ENCODE results near the gene PRR19.

DNA sequence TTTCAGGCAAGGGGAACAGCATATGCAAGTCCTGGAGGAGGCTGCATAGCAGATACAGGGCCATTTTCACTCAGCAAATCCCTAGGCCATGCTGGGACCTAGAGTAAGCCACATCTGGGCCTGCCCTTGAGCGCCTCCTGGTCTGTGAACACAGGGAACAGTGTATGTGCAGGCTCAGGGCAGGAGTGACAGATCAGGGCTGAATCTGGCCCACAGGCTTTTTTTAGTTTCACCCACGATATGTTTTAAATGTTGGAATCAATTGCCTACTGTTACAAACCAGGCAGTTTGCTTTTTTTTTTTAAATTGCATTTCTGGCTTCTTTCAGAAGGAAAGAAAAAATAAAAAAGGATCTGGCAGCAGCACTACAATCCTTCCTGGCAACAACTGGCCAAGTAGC lies 9.7 kb downstream of the PRR19 start:
- no peak for TF ChIP-seq EZH2phosphoT487 (IDR thresholded peaks at IDR 0.05; ENCODE audit: borderline replicate concordance)
- no peak for TF ChIP-seq CEBPB (IDR thresholded peaks at IDR 0.05; ENCODE audit: low read depth)
- TF ChIP-seq CTCF (IDR thresholded peaks at IDR 0.05 in 2 of 3, conservative IDR thresholded peaks at IDR 0.05 in 1 of 3; ENCODE audit: borderline replicate concordance in 1 of 3, insufficient read depth in 1 of 3, low read depth in 2 of 3, low read length in 2 of 3) = peak in 2 of 3 experiments; percentile 40 to 41; a peak in 3 of 6 replicates
- no peak for TF ChIP-seq EZH2 (IDR thresholded peaks at IDR 0.05)
- no peak for TF ChIP-seq POLR2A (IDR thresholded peaks at IDR 0.05; ENCODE audit: borderline replicate concordance, extremely low read depth, insufficient read depth, insufficient read length)
- TF ChIP-seq JUND (IDR thresholded peaks at IDR 0.05) = no peak
- no peak for TF ChIP-seq TCF7L2 (IDR thresholded peaks at IDR 0.05; ENCODE audit: borderline replicate concordance, extremely low read depth, insufficient read depth, insufficient read length)
- TF ChIP-seq POLR2AphosphoS5 (IDR thresholded peaks at IDR 0.05; ENCODE audit: low read depth, low read length) = no peak
- TF ChIP-seq, protein P1, sequence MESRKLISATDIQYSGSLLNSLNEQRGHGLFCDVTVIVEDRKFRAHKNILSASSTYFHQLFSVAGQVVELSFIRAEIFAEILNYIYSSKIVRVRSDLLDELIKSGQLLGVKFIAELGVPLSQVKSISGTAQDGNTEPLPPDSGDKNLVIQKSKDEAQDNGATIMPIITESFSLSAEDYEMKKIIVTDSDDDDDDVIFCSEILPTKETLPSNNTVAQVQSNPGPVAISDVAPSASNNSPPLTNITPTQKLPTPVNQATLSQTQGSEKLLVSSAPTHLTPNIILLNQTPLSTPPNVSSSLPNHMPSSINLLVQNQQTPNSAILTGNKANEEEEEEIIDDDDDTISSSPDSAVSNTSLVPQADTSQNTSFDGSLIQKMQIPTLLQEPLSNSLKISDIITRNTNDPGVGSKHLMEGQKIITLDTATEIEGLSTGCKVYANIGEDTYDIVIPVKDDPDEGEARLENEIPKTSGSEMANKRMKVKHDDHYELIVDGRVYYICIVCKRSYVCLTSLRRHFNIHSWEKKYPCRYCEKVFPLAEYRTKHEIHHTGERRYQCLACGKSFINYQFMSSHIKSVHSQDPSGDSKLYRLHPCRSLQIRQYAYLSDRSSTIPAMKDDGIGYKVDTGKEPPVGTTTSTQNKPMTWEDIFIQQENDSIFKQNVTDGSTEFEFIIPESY (IDR thresholded peaks at IDR 0.05; ENCODE audit: extremely low read depth, insufficient replicate concordance, low read length) = no peak
- no peak for TF ChIP-seq ZNF274 (IDR thresholded peaks at IDR 0.05; ENCODE audit: low read depth, low read length)
- TF ChIP-seq ELF1 (IDR thresholded peaks at IDR 0.05; ENCODE audit: borderline replicate concordance, low read depth) = no peak

All from HCT116 (cell line).